Right lung (tissue), 5 donors: ENCODE data around the gene KCNMB1. TPM values are rescaled to one million over a fixed set of nuclear protein-coding genes. Genes with fewer than 3 reads are reported as not detected.

Experiments
- DNase-seq, 2 donors: peaks; one replicate each; pipeline ENCODE4 v3.0.0-alpha.2; 2013
- polyA plus RNA-seq, 5 donors: library from polyadenylated mRNA; unstranded; fragments of 120-200 nt; gene quantifications; one replicate each; pipeline versions ENCODE4 v1.2.1 to v1.2.3, GENCODE V29; 2013; ENCODE audit warnings: inconsistent platforms in 1 of 5, low replicate concordance in 1 of 5; ENCODE audit not compliant: insufficient read length in 5 of 5, insufficient read depth in 1 of 5

KCNMB1 gene
- polyA plus RNA-seq, 5 donors = 0.60 to 2.7 (median 1.2) TPM

- DNase-seq = no peak
Observed at GRCh38 chr5:170342153-170342725, 46.9 kb downstream of the KCNMB1 start.

GRCh38 chr5:170341545-170341944 lies 47.6 kb downstream of the KCNMB1 start:
- DNase-seq = no peak

GRCh38 chr5:170339780-170340167 lies 49.4 kb downstream of the KCNMB1 start:
- DNase-seq = no peak

GRCh38 chr5:170338933-170339779 lies 50.0 kb downstream of the KCNMB1 start:
- no peak for DNase-seq

GRCh38 chr5:170338291-170338690 lies 50.9 kb downstream of the KCNMB1 start:
- no peak for DNase-seq

- no peak for DNase-seq
Observed at GRCh38 chr5:170337045-170337733, 52.0 kb downstream of the KCNMB1 start.

- DNase-seq = no peak
Observed at GRCh38 chr5:170336065-170336464, 53.1 kb downstream of the KCNMB1 start.

- no peak for DNase-seq
Observed at GRCh38 chr5:170334626-170335025, 54.5 kb downstream of the KCNMB1 start.

- no peak for DNase-seq
Observed at GRCh38 chr5:170333161-170333910, 55.8 kb downstream of the KCNMB1 start.

GRCh38 chr5:170332058-170332457 lies 57.1 kb downstream of the KCNMB1 start:
- no peak for DNase-seq

GRCh38 chr5:170330568-170331054 lies 58.6 kb downstream of the KCNMB1 start:
- DNase-seq = no peak

GRCh38 chr5:170329524-170329923 lies 59.6 kb downstream of the KCNMB1 start:
- DNase-seq = no peak

- no peak for DNase-seq
Observed at GRCh38 chr5:170327829-170328228, 61.3 kb downstream of the KCNMB1 start.

GRCh38 chr5:170327168-170327567 lies 62.0 kb downstream of the KCNMB1 start:
- no peak for DNase-seq

Other genes with a start within 250 kb of the KCNMB1 start
- gene C5orf58, start 156.4 kb downstream of the KCNMB1 start, polyA plus RNA-seq = under 1 TPM; 0.29 to 0.94 (median 0.31) TPM
- 10 to 100 TPM in 1 of 5 donors, 1 to 10 TPM in 4; 6.1 to 10.1 (median 8.3) TPM for gene LCP2, start 91.6 kb downstream of the KCNMB1 start, polyA plus RNA-seq
- gene KCNIP1, start 114.7 kb upstream of the KCNMB1 start, polyA plus RNA-seq = 1 to 10 TPM; 3.0 to 3.4 (median 3.3) TPM